Measurements from ENCODE around the gene DCLRE1A.
"Not testable (repeated sequence)": the region's sequence is repeated elsewhere in the genome, so short reads cannot be mapped to it uniquely, and the experiment has no call there.

GRCh38 chr10:113821306-113821705, 32.6 kb downstream of the DCLRE1A start:
- TF ChIP-seq CTCF (conservative IDR thresholded peaks at IDR 0.05; ENCODE audit: low read length); EZH2phosphoT487 (IDR thresholded peaks at IDR 0.05; ENCODE audit: borderline replicate concordance, low read depth, low read length): not testable (repeated sequence)

Data from OCI-LY7 (cell line).